Daoy (cell line): ENCODE measurements around the gene ZNF581. TPM values are rescaled to one million over a fixed set of nuclear protein-coding genes. Genes with fewer than 3 reads are reported as not detected.
A peak's percentile ranks its signal among the peaks of the same experiment; 100 is the strongest.

ENCODE experiments used
- DNase-seq: peaks from one replicate; pipeline ENCODE4 v3.0.0-alpha.2; 2015; ENCODE audit warnings: low read depth
- total RNA-seq: library from RNA; depleted of rRNA; stranded (reverse); fragments of >200 nt; shearing (Covaris generic); gene quantifications from 2 replicates; pipeline ENCODE4 v1.2.3, GENCODE V29; 2014; rRNA removed

Gene ZNF581, protein sequence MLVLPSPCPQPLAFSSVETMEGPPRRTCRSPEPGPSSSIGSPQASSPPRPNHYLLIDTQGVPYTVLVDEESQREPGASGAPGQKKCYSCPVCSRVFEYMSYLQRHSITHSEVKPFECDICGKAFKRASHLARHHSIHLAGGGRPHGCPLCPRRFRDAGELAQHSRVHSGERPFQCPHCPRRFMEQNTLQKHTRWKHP
- total RNA-seq = 10.1 and 15.9 TPM in 2 replicates

- DNase-seq = peak; percentile 82
These were observed at the start of gene ZNF581 for GRCh38 chr19:55643003-55643886. TSS of gene ZNF581 (plus strand) at chr19:55643649. CDS start at chr19:55644572, 923 bp downstream.

- DNase-seq = no peak
These were observed 48.4 kb upstream of the ZNF581 start for GRCh38 chr19:55594996-55595545.

DNA sequence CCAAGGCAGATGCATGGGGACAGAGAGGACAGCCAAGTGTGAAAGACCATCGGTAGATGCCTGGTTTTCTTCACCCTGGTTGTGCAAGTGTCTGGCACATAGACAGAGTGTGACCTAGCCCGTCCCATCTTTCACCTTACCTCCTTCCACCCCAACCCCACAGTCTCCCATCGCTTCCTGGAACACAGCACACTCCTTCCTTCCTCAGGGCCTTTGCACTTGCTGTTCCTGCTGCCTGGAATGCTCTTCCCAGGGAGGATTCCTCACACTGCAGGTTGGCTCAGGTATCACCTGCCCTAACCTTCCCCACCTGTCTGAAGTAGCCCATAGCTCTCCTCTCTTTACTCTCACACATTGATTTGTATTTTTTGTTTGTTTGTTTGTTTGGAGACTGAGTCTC, 47.1 kb upstream of the ZNF581 start:
- no peak for DNase-seq

GRCh38 chr19:55597501-55597921, 45.9 kb upstream of the ZNF581 start:
- DNase-seq = no peak

- DNase-seq = no peak
These were observed 45.4 kb upstream of the ZNF581 start for GRCh38 chr19:55598034-55598433.

DNA sequence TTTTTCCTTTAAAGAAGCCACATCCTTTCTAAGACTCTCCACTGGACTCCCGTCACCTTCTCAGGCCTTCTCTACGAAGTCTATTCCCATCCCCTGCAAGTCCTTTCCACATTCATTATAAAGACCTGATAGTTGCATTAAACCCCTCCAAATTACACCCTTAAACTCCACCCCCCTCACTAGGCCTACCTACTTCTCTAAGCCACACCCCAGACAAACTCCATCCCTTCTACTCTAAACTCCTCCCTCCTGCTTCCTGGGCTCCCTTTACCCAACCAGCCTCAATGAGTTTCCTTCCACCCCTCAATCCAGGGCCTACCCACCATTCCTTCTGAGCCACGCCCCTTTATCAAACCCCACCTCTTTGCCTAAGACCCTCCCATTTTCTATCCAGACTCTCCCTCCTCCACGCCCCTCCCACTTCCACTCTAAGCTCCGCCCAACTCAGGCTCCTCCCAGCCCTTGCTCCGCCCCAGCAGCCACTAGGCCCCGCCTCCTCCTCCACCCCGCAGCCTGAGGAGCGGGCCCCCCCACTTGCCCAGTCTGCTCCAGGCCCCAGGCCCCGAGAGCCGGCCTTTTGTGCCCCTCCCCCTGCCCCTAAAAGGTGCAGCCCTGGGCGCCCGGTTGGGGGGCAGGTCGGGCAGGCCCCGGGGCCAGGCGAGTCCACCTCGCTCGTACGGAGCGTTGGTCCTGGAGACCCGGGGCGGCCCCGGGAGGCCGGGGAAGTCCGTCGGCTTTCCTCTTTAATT, 44.6 kb upstream of the ZNF581 start:
- DNase-seq = peak; percentile 95

DNA sequence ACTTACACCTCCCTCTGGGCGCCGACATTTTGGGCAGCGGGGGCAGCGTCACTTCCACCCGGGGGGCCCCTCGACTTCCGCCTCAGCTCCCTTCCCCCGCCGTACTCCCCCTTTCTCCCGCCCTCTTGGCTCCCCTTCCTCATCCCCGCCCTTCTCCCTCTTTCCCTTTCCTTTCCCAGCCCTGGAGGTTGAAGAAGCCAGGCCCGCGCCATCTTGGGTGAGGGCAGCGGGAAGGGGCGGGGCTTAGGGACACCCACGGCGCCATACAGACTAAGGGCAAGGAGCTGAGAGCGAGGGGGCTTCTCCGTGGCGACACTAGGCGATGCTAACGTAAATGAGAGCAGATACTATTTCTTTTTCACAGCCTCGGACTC, 44.0 kb upstream of the ZNF581 start, which contains the start of gene FIZ1:
Gene FIZ1, minus strand, starts transcription at position 50 of the 374 bp plus-strand sequence. CDS start 1,652 bp downstream, outside the sequence.
- DNase-seq = peak; percentile 99

GRCh38 chr19:55599842-55600661, 43.4 kb upstream of the ZNF581 start, which contains the start of gene ZNF524:
TSS of gene ZNF524 (plus strand) at chr19:55600288. CDS start at chr19:55602113, 1,825 bp downstream.
- peak; percentile 94 for DNase-seq

DNA sequence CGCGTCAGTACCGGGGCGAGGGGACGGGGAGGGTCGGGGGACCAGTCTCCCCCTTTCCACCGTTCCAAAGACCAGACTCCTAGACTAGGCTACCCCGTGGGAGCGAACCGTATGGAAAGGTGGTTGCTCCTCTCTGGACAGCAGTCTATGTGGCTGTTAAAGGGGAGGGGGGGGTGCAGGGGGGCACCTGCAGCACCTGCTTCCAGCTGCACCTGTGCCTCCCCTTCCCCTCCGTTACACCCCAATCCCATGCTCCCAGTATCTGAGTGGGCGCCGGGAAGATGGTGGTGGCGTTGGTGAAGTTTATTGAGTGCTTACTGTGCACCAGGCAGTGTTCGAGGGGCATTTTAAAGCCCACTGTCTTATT, 42.8 kb upstream of the ZNF581 start:
- DNase-seq = no peak

- no peak for DNase-seq
These were observed 42.4 kb upstream of the ZNF581 start for GRCh38 chr19:55601084-55601483.

- no peak for DNase-seq
These were observed 41.1 kb upstream of the ZNF581 start for GRCh38 chr19:55602104-55603001.

DNA sequence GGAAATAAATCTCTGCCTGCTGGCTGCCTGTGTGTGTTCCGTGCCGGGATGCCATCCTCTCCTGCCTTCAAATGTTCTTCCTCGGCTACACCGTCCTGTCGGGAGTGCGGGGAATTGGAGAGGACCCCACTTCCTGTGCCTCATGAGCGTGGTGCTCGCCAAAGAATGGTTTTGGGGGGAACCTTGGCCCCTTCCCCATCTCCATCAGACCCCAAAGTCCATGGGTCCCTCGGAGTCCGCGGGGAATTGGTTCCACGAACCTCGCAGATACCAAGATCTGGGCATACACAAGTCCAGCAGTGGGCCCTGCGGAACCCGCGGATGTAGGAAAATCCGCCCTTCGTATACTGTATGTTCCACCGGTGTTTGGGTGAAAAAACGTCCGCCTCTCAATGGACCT, 40.3 kb upstream of the ZNF581 start:
- DNase-seq = no peak

GRCh38 chr19:55603581-55604292, 39.7 kb upstream of the ZNF581 start:
- no peak for DNase-seq

- DNase-seq = peak; percentile 99
These were observed 38.2 kb upstream of the ZNF581 start for GRCh38 chr19:55605207-55605636.

DNA sequence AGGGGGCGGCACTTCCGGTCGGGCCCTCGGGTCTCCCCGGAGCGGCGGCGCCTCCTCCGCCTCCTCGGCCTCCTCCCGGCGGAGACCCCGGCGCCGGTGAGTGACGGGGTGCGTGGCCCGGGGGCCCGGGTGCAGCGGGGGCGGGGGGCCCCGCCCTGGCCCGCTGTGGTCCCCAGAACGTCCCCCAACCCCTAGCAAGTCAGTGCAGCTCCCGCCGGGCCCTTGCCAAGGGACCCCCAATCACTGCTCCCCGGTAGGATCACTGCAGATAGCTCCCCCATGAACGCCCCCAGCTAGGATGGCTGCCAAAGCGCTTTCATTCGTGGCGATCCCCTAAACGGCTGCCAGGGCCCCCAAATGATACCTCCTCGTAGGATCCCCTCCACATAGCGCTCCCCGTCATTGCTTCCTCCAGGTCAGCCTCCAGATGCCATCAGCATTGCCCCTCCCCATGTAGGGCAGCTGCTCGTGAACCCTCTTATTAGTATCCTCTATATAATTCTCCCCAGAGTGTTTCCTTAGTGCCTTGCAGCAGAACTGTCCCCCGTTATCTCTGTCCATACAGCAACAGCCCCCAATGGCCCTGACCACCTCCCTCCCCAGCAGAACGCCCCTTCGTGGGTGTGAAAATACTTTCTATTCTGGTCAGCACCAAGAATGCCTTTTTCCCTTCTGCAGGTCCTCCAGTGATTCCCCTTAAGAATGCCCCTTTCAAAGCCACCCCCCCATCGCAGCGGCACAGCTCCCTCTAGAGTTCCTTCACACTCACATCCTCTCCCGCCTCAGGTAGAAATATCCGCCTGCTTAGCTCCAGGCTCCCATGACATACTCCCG, 37.6 kb upstream of the ZNF581 start, which contains the start of gene ZNF865:
Gene ZNF865, plus strand, starts transcription at position 11 of the 834 bp plus-strand sequence. CDS start 7,972 bp downstream, outside the sequence.
- peak; percentile 90 for DNase-seq

GRCh38 chr19:55606471-55606787, 37.0 kb upstream of the ZNF581 start:
- no peak for DNase-seq

GRCh38 chr19:55606817-55607216, 36.6 kb upstream of the ZNF581 start:
- DNase-seq = no peak

- DNase-seq = no peak
These were observed 34.1 kb upstream of the ZNF581 start for GRCh38 chr19:55609326-55609725.
